Transverse colon (tissue), 4 donors: ENCODE measurements around the gene PLIN5.

Experiments
- EP300 ChIP-seq: sonication (generic); formaldehyde crosslinking; IDR thresholded peaks from one replicate; pipeline ENCODE4 v1.6.1; 2017; ENCODE audit warnings: antibody characterized with exemption, low read depth
- POLR2A ChIP-seq: fragments of 450-650 bp; IDR thresholded peaks from one replicate; pipeline ENCODE4 v1.6.1; 2016; ENCODE audit warnings: antibody characterized with exemption, mild to moderate bottlenecking, moderate library complexity
- POLR2AphosphoS5 ChIP-seq, 3 donors: sonication (generic); formaldehyde crosslinking; IDR thresholded peaks; one replicate each; pipeline ENCODE4 v1.6.1; 2016; ENCODE audit warnings: antibody characterized with exemption in 3 of 3
- TF ChIP-seq, protein P1 (sequence below), 5 experiments: fragments of 200-600 bp in 3 of 5; fragments of 450-650 bp in 2 of 5; sonication (generic) in 3 of 5; IDR thresholded peaks; 1 replicate in 2 of 5; 2 replicates in 3 of 5; pipeline ENCODE4 v1.5.1; 2016 to 2017; ENCODE audit warnings: antibody characterized with exemption in 5 of 5, inconsistent platforms in 3 of 5, mild to moderate bottlenecking in 2 of 5, moderate library complexity in 1 of 5

DNA sequence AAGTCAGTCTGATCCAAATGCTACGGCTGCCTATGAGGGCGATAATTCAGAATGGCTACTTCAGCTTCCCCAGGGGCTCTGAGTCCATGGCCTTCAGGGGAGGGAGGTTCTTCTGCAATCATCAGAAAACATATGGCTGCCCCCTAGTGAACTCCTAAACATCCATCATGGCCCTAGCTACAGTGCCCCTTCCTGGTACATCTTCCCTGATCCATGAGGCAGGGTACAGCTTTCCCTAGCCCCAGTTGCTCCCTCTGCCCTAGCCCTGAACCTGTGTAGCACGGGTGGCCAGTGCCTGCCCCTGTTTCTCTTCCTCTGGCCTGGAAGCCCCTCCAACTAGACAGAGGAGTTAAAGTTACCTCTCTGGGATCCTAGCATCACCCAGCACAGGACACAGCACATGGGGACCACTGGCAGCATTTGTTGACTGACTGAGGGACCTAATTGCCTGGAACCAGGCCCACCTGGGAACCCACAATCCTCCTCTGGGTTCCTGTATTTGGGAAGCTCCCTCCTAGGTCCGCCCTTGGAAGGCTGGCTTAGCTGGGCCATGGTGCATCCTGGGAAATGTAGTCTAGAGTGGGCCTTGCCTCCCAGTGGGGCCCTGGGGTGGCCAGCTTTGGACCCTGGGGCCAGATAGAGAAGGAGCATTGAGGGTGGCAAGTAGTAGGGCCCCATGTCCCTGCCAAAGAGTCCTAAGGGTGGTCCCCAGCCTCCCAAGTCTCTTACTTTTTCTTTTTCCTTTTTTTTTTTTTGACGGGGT lies 42.2 kb upstream of the PLIN5 start:
- TF ChIP-seq, protein P1, sequence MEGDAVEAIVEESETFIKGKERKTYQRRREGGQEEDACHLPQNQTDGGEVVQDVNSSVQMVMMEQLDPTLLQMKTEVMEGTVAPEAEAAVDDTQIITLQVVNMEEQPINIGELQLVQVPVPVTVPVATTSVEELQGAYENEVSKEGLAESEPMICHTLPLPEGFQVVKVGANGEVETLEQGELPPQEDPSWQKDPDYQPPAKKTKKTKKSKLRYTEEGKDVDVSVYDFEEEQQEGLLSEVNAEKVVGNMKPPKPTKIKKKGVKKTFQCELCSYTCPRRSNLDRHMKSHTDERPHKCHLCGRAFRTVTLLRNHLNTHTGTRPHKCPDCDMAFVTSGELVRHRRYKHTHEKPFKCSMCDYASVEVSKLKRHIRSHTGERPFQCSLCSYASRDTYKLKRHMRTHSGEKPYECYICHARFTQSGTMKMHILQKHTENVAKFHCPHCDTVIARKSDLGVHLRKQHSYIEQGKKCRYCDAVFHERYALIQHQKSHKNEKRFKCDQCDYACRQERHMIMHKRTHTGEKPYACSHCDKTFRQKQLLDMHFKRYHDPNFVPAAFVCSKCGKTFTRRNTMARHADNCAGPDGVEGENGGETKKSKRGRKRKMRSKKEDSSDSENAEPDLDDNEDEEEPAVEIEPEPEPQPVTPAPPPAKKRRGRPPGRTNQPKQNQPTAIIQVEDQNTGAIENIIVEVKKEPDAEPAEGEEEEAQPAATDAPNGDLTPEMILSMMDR (IDR thresholded peaks at IDR 0.05), result no peak
- TF ChIP-seq POLR2AphosphoS5 (IDR thresholded peaks at IDR 0.05) (no peak), POLR2A (no peak), EP300 (no peak)
